Loucy (cell line): Measurements from ENCODE around the gene MCTP2.

ENCODE experiments used
- H2AFZ ChIP-seq: fragments of 200-600 bp; sonication (generic); 2 replicates; pipeline ENCODE4 v1.6.0; 2016; ENCODE audit warnings: antibody characterized with exemption, mild to moderate bottlenecking, low read length, moderate library complexity
- H3F3A ChIP-seq: fragments of 200-600 bp; 2 replicates; pipeline ENCODE4 v1.6.0; 2016; ENCODE audit warnings: antibody characterized with exemption, low read depth, mild to moderate bottlenecking
- H3K27me3 ChIP-seq: fragments of 200-600 bp; sonication (generic); 2 replicates; pipeline ENCODE4 v1.6.1; 2014; ENCODE audit warnings: low read length, mild to moderate bottlenecking; ENCODE audit not compliant: insufficient read depth, poor library complexity, severe bottlenecking
- H3K36me3 ChIP-seq: fragments of 200-600 bp; sonication (generic); 2 replicates; pipeline ENCODE4 v1.6.1; 2016; ENCODE audit warnings: low read length; ENCODE audit not compliant: insufficient read depth
- H3K4me1 ChIP-seq: fragments of 200-600 bp; sonication (generic); 2 replicates; pipeline ENCODE4 v1.5.1; 2014; ENCODE audit warnings: low read length, mild to moderate bottlenecking; ENCODE audit not compliant: insufficient read depth, poor library complexity, severe bottlenecking
- H3K4me2 ChIP-seq: fragments of 200-600 bp; sonication (generic); 2 replicates; pipeline ENCODE4 v1.6.0; 2014; ENCODE audit warnings: antibody characterized with exemption, low read length, low read depth, mild to moderate bottlenecking; ENCODE audit not compliant: poor library complexity, severe bottlenecking
- H3K4me3 ChIP-seq: fragments of 200-600 bp; sonication (generic); 2 replicates; pipeline ENCODE4 v1.5.1; 2014; ENCODE audit warnings: low read length, mild to moderate bottlenecking, mixed read lengths; ENCODE audit not compliant: poor library complexity, severe bottlenecking
- H3K79me2 ChIP-seq: fragments of 200-600 bp; sonication (generic); 2 replicates; pipeline ENCODE4 v1.6.1; 2014; ENCODE audit warnings: low read length; ENCODE audit not compliant: insufficient read depth
- H3K9ac ChIP-seq: fragments of 200-600 bp; sonication (generic); 2 replicates; pipeline ENCODE4 v1.6.0; 2014; ENCODE audit warnings: mild to moderate bottlenecking, low read depth, low read length, moderate library complexity; ENCODE audit not compliant: poor library complexity, severe bottlenecking
- H3K9me2 ChIP-seq: fragments of 200-600 bp; sonication (generic); replicated peaks from 2 replicates; pipeline ENCODE4 v1.6.1; 2016; ENCODE audit warnings: low read depth, low read length, mixed read lengths
- H3K9me3 ChIP-seq: fragments of 200-600 bp; sonication (generic); 2 replicates; pipeline ENCODE4 v1.6.1; 2014; ENCODE audit warnings: mild to moderate bottlenecking, antibody characterized with exemption, low read length, low read depth; ENCODE audit not compliant: insufficient read depth
- H4K20me1 ChIP-seq: fragments of 200-600 bp; sonication (generic); 2 replicates; pipeline ENCODE4 v1.6.0; 2014; ENCODE audit warnings: antibody characterized with exemption, low read length, mild to moderate bottlenecking; ENCODE audit not compliant: insufficient read depth, poor library complexity, severe bottlenecking
- CTCF ChIP-seq: fragments of 200-600 bp; sonication (generic); conservative IDR thresholded peaks from 2 replicates; pipeline ENCODE4 v1.5.1; 2014; ENCODE audit warnings: mild to moderate bottlenecking, antibody characterized with exemption, low read length
- EZH2phosphoT487 ChIP-seq: fragments of 200-600 bp; IDR thresholded peaks from 2 replicates; pipeline ENCODE4 v1.6.1; 2018; ENCODE audit warnings: antibody characterized with exemption, mild to moderate bottlenecking, moderate library complexity, borderline replicate concordance

Gene MCTP2

DNA sequence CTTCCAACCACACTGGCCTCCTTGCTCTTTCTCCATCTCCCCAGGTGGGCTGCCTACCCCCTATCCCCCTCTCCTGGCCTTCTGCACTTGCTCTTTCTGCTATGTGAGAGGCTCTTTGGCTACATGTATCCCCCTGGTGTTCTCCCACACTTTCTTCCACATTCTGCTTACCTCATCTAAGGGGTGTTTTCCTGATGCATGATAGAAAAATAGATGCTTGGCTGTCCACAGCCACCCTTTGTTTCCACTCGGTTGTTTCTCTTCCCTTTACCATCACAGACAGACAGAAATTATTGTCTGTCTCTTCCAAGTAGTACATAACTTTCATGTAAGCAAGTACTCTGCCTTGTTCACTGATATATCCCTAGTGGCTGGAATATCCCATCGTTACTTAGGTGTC, 39.2 kb downstream of the MCTP2 start:
- Histone ChIP-seq H3K4me2 (peak overlapping the region; percentile 80), H3K4me3 (no peak overlapping the region), H3K79me2 (peaks cover 89% of the 10 kb centered on the region), H3K9ac (peak overlapping the region; percentile 71), H3K9me2 (no peaks in the 10 kb centered on the region), H3K4me1 (peaks cover 78% of the 10 kb centered on the region), H3K36me3 (no peaks in the 10 kb centered on the region), H2AFZ (no peak overlapping the region), H4K20me1 (no peaks in the 10 kb centered on the region), H3K9me3 (no peaks in the 10 kb centered on the region), H3F3A (peaks cover 15% of the 10 kb centered on the region), H3K27me3 (no peaks in the 10 kb centered on the region)
- TF ChIP-seq CTCF, result no peak
- no peak for TF ChIP-seq EZH2phosphoT487

DNA sequence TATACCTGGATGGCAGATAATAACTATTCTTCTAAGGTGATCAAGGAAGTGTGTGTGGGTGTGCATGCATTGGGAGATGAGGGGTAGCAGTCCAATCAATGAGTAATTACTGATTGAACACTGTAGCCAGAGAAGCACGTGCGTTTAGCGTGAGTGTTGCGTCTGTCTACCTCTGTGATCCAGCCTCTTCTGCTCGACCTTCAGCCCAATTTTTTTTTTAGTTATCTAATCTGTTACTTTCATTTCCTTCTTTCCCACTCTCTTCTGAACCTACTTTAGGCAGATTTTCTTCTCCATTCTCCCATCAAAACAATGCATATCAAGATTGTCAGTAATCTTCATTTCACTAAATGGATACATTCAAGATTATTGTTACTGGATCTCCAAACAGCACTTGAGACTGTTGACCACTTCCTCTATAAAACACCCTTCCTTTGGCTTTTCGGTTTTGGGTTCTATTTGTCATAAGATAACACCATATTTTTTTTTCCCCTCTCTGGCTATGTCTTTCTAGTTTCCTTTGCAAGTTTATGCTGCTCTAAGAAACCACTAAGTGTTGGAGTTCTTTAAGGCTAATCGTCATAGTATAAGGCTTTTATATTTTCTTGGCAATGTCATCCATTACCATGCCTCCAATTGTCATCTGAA, 41.0 kb downstream of the MCTP2 start:
- Histone ChIP-seq H3K4me3 (peak overlapping the region; percentile 63), H2AFZ (no peak overlapping the region), H3K4me1 (peaks cover 70% of the 10 kb centered on the region), H3K4me2 (peak overlapping the region; percentile 80), H3K27me3 (no peaks in the 10 kb centered on the region), H3K9ac (peak overlapping the region; percentile 71), H3K36me3 (no peaks in the 10 kb centered on the region), H3K9me2 (no peaks in the 10 kb centered on the region), H3K9me3 (no peaks in the 10 kb centered on the region), H3K79me2 (peaks cover 89% of the 10 kb centered on the region), H3F3A (peaks cover 15% of the 10 kb centered on the region), H4K20me1 (no peaks in the 10 kb centered on the region)
- no peak for TF ChIP-seq CTCF
- no peak for TF ChIP-seq EZH2phosphoT487

DNA sequence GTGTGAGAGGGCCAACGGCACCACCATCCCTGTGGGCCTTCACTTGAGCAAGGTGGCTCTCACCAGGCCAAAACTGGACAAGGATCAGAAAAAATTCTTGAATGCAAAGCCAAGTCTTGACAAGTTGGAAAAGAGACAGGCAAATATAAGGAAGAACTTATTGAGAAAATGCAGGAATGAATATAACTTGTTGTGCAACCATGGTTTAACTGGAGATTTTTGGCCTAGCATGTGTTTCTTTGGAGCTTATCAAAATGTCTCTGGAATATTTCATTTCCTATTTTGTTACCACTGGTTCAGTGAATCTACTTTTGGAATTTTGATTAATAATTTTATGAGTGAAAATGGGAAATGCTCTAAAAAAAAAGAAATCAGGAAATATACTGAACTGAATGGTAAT, 42.5 kb downstream of the MCTP2 start:
- Histone ChIP-seq H3K9me2 (no peaks in the 10 kb centered on the region), H3K36me3 (no peaks in the 10 kb centered on the region), H3F3A (peaks cover 15% of the 10 kb centered on the region), H3K79me2 (peaks cover 89% of the 10 kb centered on the region), H3K4me1 (peaks cover 84% of the 10 kb centered on the region), H3K9ac (peak overlapping the region; percentile 71), H3K27me3 (no peaks in the 10 kb centered on the region), H2AFZ (no peak overlapping the region), H3K4me2 (peak overlapping the region; percentile 80), H3K9me3 (no peaks in the 10 kb centered on the region), H4K20me1 (no peaks in the 10 kb centered on the region), H3K4me3 (peak overlapping the region; percentile 63)
- TF ChIP-seq CTCF (no peak), EZH2phosphoT487 (no peak)
